Measurements from ENCODE around the gene NUTM2A. TPM values are rescaled to one million over a fixed set of nuclear protein-coding genes. Genes with fewer than 3 reads are reported as not detected.
"Not testable (repeated sequence)": the region's sequence is repeated elsewhere in the genome, so short reads cannot be mapped to it uniquely, and the experiment has no call there.

NUTM2A gene, protein sequence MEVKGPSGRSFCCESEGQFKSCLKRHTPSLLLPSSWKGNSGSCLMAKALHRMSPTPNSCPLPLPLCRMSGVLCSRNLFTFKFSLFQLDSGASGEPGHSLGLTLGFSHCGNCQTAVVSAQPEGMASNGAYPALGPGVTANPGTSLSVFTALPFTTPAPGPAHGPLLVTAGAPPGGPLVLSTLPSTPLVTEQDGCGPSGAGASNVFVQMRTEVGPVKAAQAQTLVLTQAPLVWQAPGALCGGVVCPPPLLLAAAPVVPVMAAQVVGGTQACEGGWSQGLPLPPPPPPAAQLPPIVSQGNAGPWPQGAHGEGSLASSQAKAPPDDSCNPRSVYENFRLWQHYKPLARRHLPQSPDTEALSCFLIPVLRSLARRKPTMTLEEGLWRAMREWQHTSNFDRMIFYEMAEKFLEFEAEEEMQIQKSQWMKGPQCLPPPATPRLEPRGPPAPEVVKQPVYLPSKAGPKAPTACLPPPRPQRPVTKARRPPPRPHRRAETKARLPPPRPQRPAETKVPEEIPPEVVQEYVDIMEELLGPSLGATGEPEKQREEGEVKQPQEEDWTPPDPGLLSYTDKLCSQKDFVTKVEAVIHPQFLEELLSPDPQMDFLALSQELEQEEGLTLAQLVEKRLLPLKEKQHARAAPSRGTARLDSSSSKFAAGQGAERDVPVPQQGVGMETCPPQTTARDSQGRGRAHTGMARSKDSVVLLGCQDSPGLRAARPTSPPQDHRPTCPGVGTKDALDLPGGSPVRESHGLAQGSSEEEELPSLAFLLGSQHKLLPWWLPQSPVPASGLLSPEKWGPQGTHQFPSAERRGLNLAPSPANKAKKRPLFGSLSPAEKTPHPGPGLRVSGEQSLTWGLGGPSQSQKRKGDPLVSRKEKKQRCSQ
- 2.2 TPM for total RNA-seq
- long read RNA-seq = 0 reads

DNA sequence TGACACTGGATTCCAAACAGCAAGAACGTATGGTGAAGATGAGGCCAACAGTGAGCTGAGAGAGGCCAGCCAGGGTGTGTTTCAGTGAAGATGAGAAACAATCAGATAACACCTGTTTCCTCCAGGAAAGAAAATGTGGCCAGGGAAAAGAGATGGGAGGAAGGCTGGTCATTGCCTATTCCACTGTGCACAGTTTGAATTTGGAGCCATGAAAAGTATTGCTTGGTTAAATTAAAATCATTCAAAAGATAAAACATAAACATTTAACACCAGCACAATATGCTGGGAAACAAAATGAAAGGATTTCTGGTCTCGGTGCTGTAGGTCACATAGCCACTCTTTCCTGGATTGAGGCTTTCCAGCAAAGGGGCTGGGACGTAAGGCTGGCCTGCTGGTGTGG lies at the start of gene NUTM2A:
Gene NUTM2A (plus strand): TSS at position 301 of the 400 bp plus-strand sequence. CDS start 383 bp downstream, outside the sequence.
- H3K4me3 ChIP-seq; DNase-seq; H3K27me3 ChIP-seq (ENCODE audit: low read depth); H3K9me3 ChIP-seq (replicated peaks); H3K4me1 ChIP-seq; H3K36me3 ChIP-seq; H3K27ac ChIP-seq (replicated peaks); intact Hi-C loops (cut with micrococcal nuclease): not testable (repeated sequence)

DNA sequence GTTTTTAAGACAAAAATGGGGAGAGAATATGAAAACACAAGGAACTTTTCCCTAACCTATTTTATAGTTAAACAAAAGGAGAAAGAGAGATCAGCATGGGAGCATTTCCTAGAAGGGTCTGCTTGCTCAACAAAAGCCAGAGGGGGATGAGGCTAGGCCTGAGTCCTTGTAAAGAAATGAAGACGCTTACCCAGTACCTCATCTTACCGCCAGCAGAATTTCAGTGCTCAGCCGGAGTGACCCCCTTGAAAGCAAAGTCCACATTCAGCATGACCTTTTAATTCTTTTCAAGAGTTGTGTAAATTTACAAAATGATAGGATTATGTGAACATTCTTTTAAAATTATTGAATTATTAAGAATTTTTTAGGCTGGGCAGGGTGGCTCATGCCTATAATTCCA lies 47.7 kb upstream of the NUTM2A start:
- H3K27me3 ChIP-seq (ENCODE audit: low read depth); DNase-seq: not testable (repeated sequence)
- H3K36me3 ChIP-seq = peaks cover 27% of the 10 kb centered on the region

DNA sequence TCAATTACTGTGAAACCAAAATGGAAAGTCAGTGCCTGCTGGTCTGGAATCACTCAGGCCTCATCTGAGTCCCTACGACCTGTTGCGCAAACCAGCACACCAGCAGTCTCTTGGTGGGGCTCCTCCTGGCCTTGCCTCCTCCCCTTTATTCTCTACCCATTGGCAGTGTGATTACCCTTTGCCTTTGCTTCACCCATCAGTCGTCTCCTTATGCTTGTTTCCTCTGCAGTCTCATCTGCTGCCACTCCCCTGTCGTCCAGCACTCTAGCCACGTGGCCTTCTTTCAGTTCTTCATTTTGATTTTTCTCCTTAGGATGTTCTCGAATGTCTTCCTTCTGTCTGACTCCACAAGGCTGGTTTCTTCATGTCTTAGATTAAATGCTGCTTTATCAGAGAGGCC lies 40.8 kb upstream of the NUTM2A start:
- DNase-seq; intact Hi-C loops (cut with micrococcal nuclease); H3K27me3 ChIP-seq (ENCODE audit: low read depth); H3K4me3 ChIP-seq; H3K9me3 ChIP-seq (replicated peaks); H3K4me1 ChIP-seq; H3K27ac ChIP-seq (replicated peaks): not testable (repeated sequence)
- peaks cover 47% of the 10 kb centered on the region for H3K36me3 ChIP-seq

More for the DNA sequence above, 47.7 kb upstream of the NUTM2A start:
- H3K4me1 ChIP-seq; intact Hi-C loops (cut with micrococcal nuclease); H3K9me3 ChIP-seq (replicated peaks); H3K27ac ChIP-seq (replicated peaks); H3K4me3 ChIP-seq: not testable (repeated sequence)

DNA sequence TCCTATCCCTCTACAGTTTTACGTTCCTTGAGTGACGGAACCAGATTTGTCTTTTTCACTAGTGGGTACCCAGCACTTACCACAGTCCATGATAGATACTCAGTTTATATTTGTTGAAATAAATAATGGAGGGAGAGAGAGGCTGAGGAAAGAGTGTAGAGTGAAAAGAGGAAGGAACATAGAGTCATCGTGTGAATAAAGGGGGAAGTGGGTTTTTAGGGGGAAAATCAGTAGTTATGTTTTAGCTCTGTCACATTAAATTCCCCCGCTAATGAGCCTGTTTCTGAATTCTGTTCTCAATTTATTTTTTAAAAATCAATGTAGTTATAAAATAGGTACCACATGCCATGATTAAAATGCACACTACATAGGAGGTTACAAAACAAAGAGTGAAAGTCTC lies 39.2 kb upstream of the NUTM2A start:
- H3K4me3 ChIP-seq; DNase-seq; intact Hi-C loops (cut with micrococcal nuclease); H3K27me3 ChIP-seq (ENCODE audit: low read depth); H3K9me3 ChIP-seq (replicated peaks); H3K27ac ChIP-seq (replicated peaks); H3K4me1 ChIP-seq: not testable (repeated sequence)
- peaks cover 37% of the 10 kb centered on the region for H3K36me3 ChIP-seq

DNA sequence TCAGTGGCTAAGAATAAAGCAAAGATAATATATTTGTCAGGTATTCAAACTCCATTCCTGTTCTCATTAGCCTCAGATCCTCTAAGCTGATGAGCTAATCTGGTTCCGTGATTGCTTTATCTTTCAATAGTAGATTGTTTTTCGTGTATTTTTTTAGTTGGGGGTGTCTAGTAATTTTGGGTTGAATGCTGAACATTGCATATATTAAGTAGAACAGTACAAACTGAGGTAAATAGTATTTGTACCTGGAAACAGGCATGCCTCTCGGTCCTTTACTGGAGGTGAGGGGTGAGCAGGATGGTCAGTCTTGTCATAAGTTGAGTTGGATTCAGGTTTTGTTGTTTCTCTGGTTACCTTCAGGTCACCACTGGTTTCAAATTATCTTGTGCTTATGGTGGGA lies 37.7 kb upstream of the NUTM2A start:
- H3K27ac ChIP-seq (replicated peaks); H3K27me3 ChIP-seq (ENCODE audit: low read depth); H3K9me3 ChIP-seq (replicated peaks); H3K4me3 ChIP-seq; intact Hi-C loops (cut with micrococcal nuclease); DNase-seq; H3K4me1 ChIP-seq: not testable (repeated sequence)
- H3K36me3 ChIP-seq = peaks cover 34% of the 10 kb centered on the region

DNA sequence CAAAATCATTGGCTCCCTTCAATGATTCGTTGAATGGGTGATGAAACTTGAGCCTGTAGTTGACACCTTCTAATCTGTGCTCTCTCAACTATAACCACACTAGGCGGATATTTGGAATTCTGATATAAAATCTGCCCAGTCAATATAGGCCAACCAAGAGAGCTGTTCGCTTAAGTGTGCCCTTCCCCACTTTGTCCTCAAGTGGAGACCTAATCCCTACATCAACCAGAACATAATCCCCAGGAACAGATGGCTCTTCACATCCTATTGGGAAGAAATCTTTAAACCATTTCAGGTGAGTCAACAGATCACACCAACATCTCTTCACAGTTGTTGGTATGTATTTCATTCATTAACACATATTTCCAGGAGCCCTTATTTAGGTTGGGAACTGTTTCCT lies 33.4 kb upstream of the NUTM2A start:
- intact Hi-C loops (cut with micrococcal nuclease); H3K27me3 ChIP-seq (ENCODE audit: low read depth); DNase-seq: not testable (repeated sequence)

DNA sequence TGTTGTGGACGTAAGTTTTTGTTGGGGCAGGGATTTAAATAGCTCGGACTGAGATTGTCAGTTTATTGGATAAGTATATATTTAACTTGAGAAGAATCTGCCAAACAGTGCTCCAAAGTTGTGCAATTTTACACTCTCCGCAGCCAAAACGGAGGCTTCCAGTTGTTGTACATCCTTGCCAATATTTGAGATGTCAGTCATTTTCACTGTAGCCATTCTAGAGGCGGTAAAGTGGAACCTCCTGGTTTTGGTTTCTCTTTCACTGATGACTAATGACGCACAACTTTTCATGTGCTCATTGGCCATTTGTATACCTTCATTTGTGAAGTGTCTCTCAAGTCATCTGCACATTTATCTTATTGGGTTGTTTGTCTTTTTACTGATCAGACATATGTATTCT lies 24.3 kb upstream of the NUTM2A start:
- H3K4me1 ChIP-seq; DNase-seq; H3K9me3 ChIP-seq (replicated peaks); intact Hi-C loops (cut with micrococcal nuclease); H3K36me3 ChIP-seq; H3K27me3 ChIP-seq (ENCODE audit: low read depth): not testable (repeated sequence)
- Histone ChIP-seq H3K27ac (replicated peaks) (peak overlapping the region; percentile 44), H3K4me3 (peak overlapping the region; percentile 40)

More for the DNA sequence above, 33.4 kb upstream of the NUTM2A start:
- not testable (repeated sequence) for H3K9me3 ChIP-seq (replicated peaks); H3K27ac ChIP-seq (replicated peaks); H3K4me3 ChIP-seq; H3K4me1 ChIP-seq
- peaks cover 28% of the 10 kb centered on the region for H3K36me3 ChIP-seq

DNA sequence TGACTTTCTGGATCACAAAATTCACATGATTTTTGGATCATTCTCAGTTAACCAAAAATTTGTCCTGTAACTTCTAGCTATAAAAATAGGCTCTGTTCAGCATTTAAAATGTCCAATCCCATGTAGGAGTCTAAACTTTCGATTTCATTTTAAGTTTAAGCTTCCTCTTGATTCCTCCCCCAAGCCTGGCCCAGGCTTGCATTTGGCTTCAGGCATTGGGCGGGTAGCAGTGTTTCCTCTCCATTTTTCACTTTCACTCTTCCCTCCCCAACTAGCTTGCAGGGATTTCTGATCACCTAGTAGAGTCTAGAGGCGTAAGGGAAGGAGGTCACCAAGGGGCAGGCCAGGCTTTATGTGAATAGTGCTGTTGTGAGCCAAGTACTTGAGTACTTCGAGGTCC lies 20.4 kb upstream of the NUTM2A start:
- H3K4me1 ChIP-seq; H3K9me3 ChIP-seq (replicated peaks); H3K4me3 ChIP-seq; DNase-seq; intact Hi-C loops (cut with micrococcal nuclease); H3K36me3 ChIP-seq; H3K27me3 ChIP-seq (ENCODE audit: low read depth): not testable (repeated sequence)
- peak overlapping the region; percentile 78 for H3K27ac ChIP-seq (replicated peaks)

DNA sequence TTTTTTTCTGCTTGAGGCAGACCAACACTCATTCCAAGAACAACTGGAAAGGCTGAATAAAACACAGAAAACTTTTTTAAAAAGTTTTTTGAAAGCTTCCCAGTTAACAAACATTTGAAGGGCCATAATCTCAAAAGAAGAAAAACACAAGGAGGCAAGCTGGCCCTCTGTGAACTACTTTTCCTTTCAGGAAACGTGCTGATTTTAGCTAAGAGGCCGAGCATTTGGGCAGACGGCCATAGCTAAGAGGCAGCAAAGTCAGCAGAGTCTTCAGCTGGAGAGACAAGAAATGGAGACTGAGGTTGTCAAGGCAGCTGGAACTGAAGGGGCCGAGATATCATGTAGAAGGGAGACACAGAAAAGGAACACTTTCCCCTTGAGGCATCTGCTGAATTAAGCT lies 18.3 kb upstream of the NUTM2A start:
- H3K27ac ChIP-seq (replicated peaks) = peak overlapping the region; percentile 42
- H3K27me3 ChIP-seq (ENCODE audit: low read depth); H3K36me3 ChIP-seq; H3K4me1 ChIP-seq; DNase-seq; H3K4me3 ChIP-seq; H3K9me3 ChIP-seq (replicated peaks); intact Hi-C loops (cut with micrococcal nuclease): not testable (repeated sequence)

DNA sequence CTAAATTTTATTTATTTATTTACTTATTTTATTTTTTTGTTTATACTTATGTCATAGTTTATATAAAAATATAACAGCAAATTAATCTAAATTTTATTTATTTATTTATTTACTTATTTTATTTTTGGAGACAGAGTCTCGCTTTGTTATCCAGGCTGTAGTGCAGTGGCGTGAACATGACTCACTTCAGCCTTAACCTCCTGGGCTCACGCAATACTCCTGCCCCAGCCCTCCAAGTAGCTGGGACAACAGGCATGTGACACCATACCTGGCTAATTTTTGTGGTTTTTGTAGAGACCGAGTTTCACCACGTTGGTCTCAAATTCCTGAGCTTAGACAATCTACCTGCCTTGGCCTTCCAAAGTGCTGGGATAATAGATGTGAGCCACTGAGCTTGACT lies 14.9 kb upstream of the NUTM2A start:
- H3K9me3 ChIP-seq (replicated peaks); H3K27ac ChIP-seq (replicated peaks); intact Hi-C loops (cut with micrococcal nuclease); H3K36me3 ChIP-seq; H3K27me3 ChIP-seq (ENCODE audit: low read depth); DNase-seq; H3K4me3 ChIP-seq: not testable (repeated sequence)
- H3K4me1 ChIP-seq = peaks cover 15% of the 10 kb centered on the region

DNA sequence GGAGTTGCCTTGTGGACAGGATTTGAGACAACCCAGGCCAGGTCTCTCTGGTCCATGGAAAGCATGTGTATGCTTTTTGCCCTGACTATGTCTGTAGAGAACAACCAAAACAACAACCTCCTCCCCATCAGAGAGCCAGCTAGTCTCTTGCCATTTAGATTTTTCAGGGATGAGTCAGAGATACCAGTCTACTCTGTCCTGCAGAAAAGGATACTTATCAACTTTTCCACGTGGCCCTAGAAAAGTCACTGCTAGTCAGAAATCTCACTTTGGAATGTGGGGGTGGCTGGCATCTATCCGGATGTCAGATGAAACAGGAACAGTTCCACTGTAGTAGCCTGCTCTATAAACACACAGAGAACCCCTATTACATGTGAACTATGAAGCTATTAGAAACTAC lies 13.4 kb upstream of the NUTM2A start:
- H3K27ac ChIP-seq (replicated peaks); H3K4me3 ChIP-seq; intact Hi-C loops (cut with micrococcal nuclease); H3K36me3 ChIP-seq; H3K27me3 ChIP-seq (ENCODE audit: low read depth); DNase-seq; H3K9me3 ChIP-seq (replicated peaks): not testable (repeated sequence)
- peaks cover 15% of the 10 kb centered on the region for H3K4me1 ChIP-seq

DNA sequence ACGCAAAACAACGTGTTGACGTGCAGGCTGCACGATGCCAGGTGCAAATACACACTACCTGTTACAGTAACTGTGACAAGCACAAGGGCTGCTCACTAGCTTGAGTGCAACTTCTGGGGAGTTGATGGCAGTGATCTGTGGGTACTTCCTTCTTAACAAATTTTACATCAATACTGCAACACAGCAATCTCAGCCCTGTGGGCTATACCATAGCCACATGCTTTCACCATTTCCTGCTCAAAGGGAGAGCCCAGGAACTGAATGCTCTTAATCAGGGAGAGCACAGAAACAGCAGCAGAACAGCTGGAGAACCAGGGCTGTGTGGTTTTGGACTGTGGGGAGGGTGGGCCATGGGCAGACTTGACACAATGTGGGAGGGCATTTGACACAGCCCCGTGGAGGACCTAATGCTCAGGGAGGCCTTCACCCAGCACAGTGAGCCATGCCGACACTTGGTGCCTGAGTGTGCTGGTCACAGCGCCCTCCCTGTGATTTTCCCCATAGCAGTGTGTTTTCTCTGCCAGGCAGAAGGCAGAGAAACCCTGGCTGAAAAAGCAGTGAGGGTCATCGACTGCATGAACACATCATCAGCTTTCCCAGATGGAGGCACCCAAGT lies 12.0 kb upstream of the NUTM2A start:
- H3K27me3 ChIP-seq (ENCODE audit: low read depth); H3K4me3 ChIP-seq; H3K36me3 ChIP-seq; DNase-seq; H3K9me3 ChIP-seq (replicated peaks); intact Hi-C loops (cut with micrococcal nuclease): not testable (repeated sequence)
- peaks cover 11% of the 10 kb centered on the region for H3K4me1 ChIP-seq
- H3K27ac ChIP-seq (replicated peaks) = peak overlapping the region; percentile 82

DNA sequence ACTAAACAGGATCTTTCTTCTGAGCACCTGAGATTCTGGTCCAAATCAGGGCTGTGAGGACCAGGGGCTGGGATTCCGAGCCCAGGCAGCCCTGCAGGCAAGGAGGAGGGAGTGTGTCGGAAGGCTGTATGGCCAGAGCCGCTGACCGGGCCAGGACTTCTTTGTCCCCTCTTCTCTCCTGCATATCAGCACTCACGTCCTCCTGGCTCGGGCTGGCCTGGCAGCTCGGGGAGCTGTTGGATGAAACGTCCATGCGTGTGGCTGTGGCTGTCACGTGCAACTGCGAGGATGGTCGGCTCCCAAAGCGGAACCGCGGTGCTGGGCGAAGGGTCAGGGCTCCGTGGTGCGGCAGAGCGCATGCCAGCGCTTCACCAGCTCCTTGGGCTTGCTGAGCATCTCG lies 11.4 kb upstream of the NUTM2A start:
- H3K27me3 ChIP-seq (ENCODE audit: low read depth); H3K9me3 ChIP-seq (replicated peaks); H3K4me3 ChIP-seq; intact Hi-C loops (cut with micrococcal nuclease); H3K36me3 ChIP-seq: not testable (repeated sequence)
- DNase-seq = peak; percentile 66
- Histone ChIP-seq H3K4me1 (peaks cover 11% of the 10 kb centered on the region), H3K27ac (replicated peaks) (peak overlapping the region; percentile 82)
